Prostate gland (tissue), 2 donors: ENCODE results near the gene SH3GLB1.

ENCODE experiments used
- CTCF ChIP-seq, 4 experiments: fragments of 200-600 bp in 2 of 4; fragments of 450-650 bp in 2 of 4; sonication (generic) in 2 of 4; IDR thresholded peaks; 1 replicate in 3 of 4; 2 replicates in 1 of 4; pipeline ENCODE4 v1.5.1; 2016 to 2019; ENCODE audit warnings: antibody characterized with exemption in 4 of 4, mild to moderate bottlenecking in 2 of 4, moderate library complexity in 2 of 4
- POLR2A ChIP-seq: fragments of 450-650 bp; IDR thresholded peaks from one replicate; pipeline ENCODE4 v1.6.1; 2016; ENCODE audit warnings: antibody characterized with exemption, mild to moderate bottlenecking
- POLR2AphosphoS5 ChIP-seq: sonication (generic); formaldehyde crosslinking; IDR thresholded peaks from one replicate; pipeline ENCODE4 v1.6.1; 2017; ENCODE audit warnings: antibody characterized with exemption

DNA sequence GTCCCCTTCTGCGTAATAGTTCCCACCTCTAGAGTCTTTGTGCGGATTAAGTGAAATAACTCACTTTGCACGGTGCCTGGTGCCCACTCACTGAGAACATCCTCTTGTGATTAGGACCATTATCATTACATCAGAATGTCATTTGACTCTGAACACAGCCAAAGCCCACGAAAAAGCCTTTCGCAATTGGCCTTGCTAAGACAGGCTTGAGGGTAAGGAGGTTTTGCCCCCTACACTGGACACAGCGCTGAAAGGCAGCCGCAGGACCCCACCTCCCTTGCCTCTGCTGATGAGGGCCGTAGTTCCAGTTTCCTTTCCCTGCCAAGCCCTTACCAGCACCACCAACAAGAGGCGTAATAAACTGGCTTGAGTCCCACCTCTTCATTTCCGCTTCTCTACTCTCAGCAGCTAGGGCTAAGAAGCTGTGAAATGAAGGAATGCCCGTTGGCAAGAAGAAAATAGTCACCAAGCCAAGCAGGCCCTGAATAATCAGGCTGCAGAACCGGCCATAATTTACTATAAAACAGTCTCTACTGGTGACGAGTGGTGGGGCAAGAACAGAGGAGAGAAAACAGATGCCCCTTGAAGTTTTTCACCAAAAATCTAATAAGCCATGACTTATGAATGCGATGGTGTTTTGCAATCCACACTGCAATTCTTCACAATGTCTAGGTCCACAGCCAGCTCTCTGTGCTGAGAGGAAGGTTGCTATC is 53.1 kb downstream of the SH3GLB1 start:
- TF ChIP-seq CTCF (IDR thresholded peaks at IDR 0.05), result no peak
- TF ChIP-seq POLR2A, result no peak
- TF ChIP-seq POLR2AphosphoS5, result no peak
